HepG2 (cell line): ENCODE results near the gene IDUA. TPM values are rescaled to one million over a fixed set of nuclear protein-coding genes. Genes with fewer than 3 reads are reported as not detected.
A peak's percentile ranks its signal among the peaks of the same experiment; 100 is the strongest.

Experiments used
- ARHGAP35 ChIP-seq: sonication (generic); formaldehyde crosslinking; IDR thresholded peaks from 2 replicates; pipeline ENCODE4 v1.9.0; 2022; ENCODE audit warnings: mild to moderate bottlenecking, inconsistent platforms, moderate library complexity, missing genetic modification reagents, borderline replicate concordance
- HNRNPL ChIP-seq: fragments of 200-400 bp; formaldehyde crosslinking; IDR thresholded peaks from 2 replicates; pipeline ENCODE4 v1.6.1; 2017; ENCODE audit warnings: mild to moderate bottlenecking, low read depth, low read length
- NFE2L2 ChIP-seq: fragments of 150-350 bp; IDR thresholded peaks from 2 replicates; pipeline ENCODE4 v1.6.1; 2014; ENCODE audit warnings: low read length
- NR2C2 ChIP-seq: sonication (generic); formaldehyde crosslinking; IDR thresholded peaks from 2 replicates; pipeline ENCODE4 v1.4.0; 2020; ENCODE audit warnings: missing genetic modification reagents, mild to moderate bottlenecking, moderate library complexity, borderline replicate concordance
- RAD21 ChIP-seq: fragments of 450-650 bp; formaldehyde crosslinking; IDR thresholded peaks from 2 replicates; pipeline ENCODE4 v1.5.0; 2020; ENCODE audit warnings: mild to moderate bottlenecking
- SNRNP70 ChIP-seq: fragments of 200-400 bp; formaldehyde crosslinking; IDR thresholded peaks from 2 replicates; pipeline ENCODE4 v1.6.1; 2017; ENCODE audit warnings: mild to moderate bottlenecking, low read depth, low read length, moderate library complexity
- U2AF2 ChIP-seq: fragments of 200-400 bp; formaldehyde crosslinking; IDR thresholded peaks from 2 replicates; pipeline ENCODE4 v1.6.1; 2017; ENCODE audit warnings: low read depth, mild to moderate bottlenecking, low read length
- ZFP82 ChIP-seq: sonication (generic); formaldehyde crosslinking; IDR thresholded peaks from 2 replicates; pipeline ENCODE4 v1.5.1; 2020; ENCODE audit warnings: mild to moderate bottlenecking, missing genetic modification reagents, borderline replicate concordance
- ZNF143 ChIP-seq: sonication (generic); formaldehyde crosslinking; IDR thresholded peaks from 2 replicates; pipeline ENCODE4 v1.4.0; 2020; ENCODE audit warnings: missing genetic modification reagents
- ZNF17 ChIP-seq: sonication (generic); formaldehyde crosslinking; IDR thresholded peaks from 2 replicates; pipeline ENCODE4 v1.5.0; 2020; ENCODE audit warnings: mild to moderate bottlenecking, missing genetic modification reagents
- ZNF251 ChIP-seq: sonication (generic); formaldehyde crosslinking; IDR thresholded peaks from 2 replicates; pipeline ENCODE4 v1.9.0; 2021; ENCODE audit warnings: mild to moderate bottlenecking, missing genetic modification reagents
- ZNF264 ChIP-seq: sonication (generic); formaldehyde crosslinking; IDR thresholded peaks from 2 replicates; pipeline ENCODE4 v1.4.0; 2020; ENCODE audit warnings: missing genetic modification reagents
- ZNF468 ChIP-seq: sonication (generic); formaldehyde crosslinking; IDR thresholded peaks from 2 replicates; pipeline ENCODE4 v1.8.0; 2022; ENCODE audit warnings: mild to moderate bottlenecking, moderate library complexity, missing genetic modification reagents
- ZSCAN25 ChIP-seq: sonication (generic); formaldehyde crosslinking; IDR thresholded peaks from 2 replicates; pipeline ENCODE4 v1.8.0; 2022; ENCODE audit warnings: mild to moderate bottlenecking, missing genetic modification reagents
- ZZZ3 ChIP-seq: sonication (generic); formaldehyde crosslinking; IDR thresholded peaks from 2 replicates; pipeline ENCODE4 v1.4.0; 2020; ENCODE audit warnings: missing genetic modification reagents, mild to moderate bottlenecking, borderline replicate concordance
- polyA plus RNA-seq, 8 experiments: library from polyadenylated mRNA; depleted of rRNA in 3 of 8; stranded (reverse) in 7 of 8; unstranded in 1 of 8; fragments of >200 nt; fragmentation: Illumina TruSeq in 4 of 8; extraction: Trizol in 4 of 8; gene quantifications; 2 replicates each; pipeline versions ENCODE4 v1.2.1 to v1.2.3, GENCODE V29; 2011 to 2016; ENCODE audit warnings: low read depth in 4 of 8, missing spikeins in 1 of 8, mixed read lengths in 1 of 8; ENCODE audit not compliant: insufficient read depth in 1 of 8
- total RNA-seq, 5 experiments: library from RNA; depleted of rRNA; stranded (reverse); fragments of >200 nt; fragmentation: Illumina TruSeq; extraction: Trizol; gene quantifications; 2 replicates each; pipeline ENCODE4 v1.2.3, GENCODE V29; 2016; ENCODE audit warnings: low read depth in 1 of 5
- TF ChIP-seq, protein P1 (sequence below): sonication (generic); formaldehyde crosslinking; IDR thresholded peaks from 2 replicates; pipeline ENCODE4 v1.8.0; 2022; ENCODE audit warnings: mild to moderate bottlenecking, missing genetic modification reagents, moderate library complexity
- TF ChIP-seq, protein P2 (sequence below): sonication (generic); formaldehyde crosslinking; conservative IDR thresholded peaks from 2 replicates; pipeline ENCODE4 v1.4.0; 2020; ENCODE audit warnings: missing genetic modification reagents
- TF ChIP-seq, protein P3 (sequence below): sonication (generic); formaldehyde crosslinking; IDR thresholded peaks from 2 replicates; pipeline ENCODE4 v1.9.0; 2021; ENCODE audit warnings: mild to moderate bottlenecking, missing genetic modification reagents
- TF ChIP-seq, protein P4 (sequence below): sonication (generic); formaldehyde crosslinking; IDR thresholded peaks from 2 replicates; pipeline ENCODE4 v1.8.1; 2023; ENCODE audit warnings: mild to moderate bottlenecking, missing genetic modification reagents, borderline replicate concordance

IDUA gene
- total and polyA plus RNA-seq, 2 of the 13 experiments (the other 11 are each of a cell fraction or from before 2014, with no cell fraction given), result 0.77 to 1.0 TPM

DNA sequence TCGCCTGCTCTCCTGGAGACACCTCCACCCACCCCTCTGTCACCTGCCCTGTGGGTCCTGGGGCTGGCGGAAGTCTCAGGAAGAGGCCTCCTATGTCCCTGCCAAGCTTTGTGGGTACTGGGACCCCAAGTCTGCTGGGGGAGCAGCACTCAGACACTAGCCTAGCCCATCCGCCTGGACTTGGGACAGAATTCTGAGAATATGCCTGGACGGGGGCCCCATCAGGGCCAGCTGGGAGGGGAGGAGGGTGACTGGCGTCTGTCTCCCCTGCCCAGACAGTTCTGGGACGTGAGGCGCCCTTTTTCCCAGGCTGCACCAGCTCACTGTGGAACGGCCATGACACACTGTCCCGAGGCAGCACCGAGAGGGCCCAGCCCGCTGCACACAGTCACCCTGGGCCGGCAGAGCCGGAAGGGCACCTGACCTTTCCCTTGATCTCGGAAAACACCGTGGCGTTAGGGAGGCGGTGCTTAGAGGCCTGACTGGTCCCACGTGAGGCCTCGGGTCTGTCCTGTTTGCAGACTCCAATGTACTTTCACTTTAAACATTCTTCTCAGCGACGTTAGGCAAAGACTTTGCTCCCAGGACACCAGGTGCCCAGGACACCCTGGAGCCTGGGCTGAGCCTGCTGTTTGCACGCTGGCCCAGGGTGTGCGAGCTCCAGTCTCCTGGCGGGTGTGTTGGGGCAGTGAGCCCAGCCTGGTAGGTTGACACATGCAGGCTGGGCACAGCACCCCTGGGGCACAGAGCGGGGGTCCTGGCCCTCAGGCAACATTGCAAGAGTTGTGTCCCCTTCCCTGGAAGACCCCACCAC, 5.7 kb downstream of the IDUA start (continued):
- TF ChIP-seq HNRNPL (peak; percentile 96), ZNF143 (CRISPR knock-in tag) (peak; percentile 70; the same call in 1 of the 2 replicates), ZFP82 (CRISPR knock-in tag) (0 out of 2 replicates have a peak, but pooled peaks have one; percentile 56), NR2C2 (CRISPR knock-in tag) (peak; percentile 85), ZNF468 (CRISPR knock-in tag) (no peak), ZNF17 (no peak), RAD21 (CRISPR knock-in tag) (peak; percentile 42), ARHGAP35 (CRISPR knock-in tag) (no peak), ZNF264 (CRISPR knock-in tag) (no peak; the same call in 1 of the 2 replicates), ZSCAN25 (CRISPR knock-in tag) (0 out of 2 replicates have a peak, but pooled peaks have one; percentile 63), SNRNP70 (no peak), NFE2L2 (no peak), U2AF2 (0 out of 2 replicates have a peak, but pooled peaks have one; percentile 10), ZZZ3 (peak; percentile 29; the same call in 1 of the 2 replicates), ZNF251 (CRISPR knock-in tag) (no peak)
- TF ChIP-seq, protein P1, sequence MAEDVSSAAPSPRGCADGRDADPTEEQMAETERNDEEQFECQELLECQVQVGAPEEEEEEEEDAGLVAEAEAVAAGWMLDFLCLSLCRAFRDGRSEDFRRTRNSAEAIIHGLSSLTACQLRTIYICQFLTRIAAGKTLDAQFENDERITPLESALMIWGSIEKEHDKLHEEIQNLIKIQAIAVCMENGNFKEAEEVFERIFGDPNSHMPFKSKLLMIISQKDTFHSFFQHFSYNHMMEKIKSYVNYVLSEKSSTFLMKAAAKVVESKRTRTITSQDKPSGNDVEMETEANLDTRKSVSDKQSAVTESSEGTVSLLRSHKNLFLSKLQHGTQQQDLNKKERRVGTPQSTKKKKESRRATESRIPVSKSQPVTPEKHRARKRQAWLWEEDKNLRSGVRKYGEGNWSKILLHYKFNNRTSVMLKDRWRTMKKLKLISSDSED (CRISPR knock-in tag), result no peak
- TF ChIP-seq, protein P2, sequence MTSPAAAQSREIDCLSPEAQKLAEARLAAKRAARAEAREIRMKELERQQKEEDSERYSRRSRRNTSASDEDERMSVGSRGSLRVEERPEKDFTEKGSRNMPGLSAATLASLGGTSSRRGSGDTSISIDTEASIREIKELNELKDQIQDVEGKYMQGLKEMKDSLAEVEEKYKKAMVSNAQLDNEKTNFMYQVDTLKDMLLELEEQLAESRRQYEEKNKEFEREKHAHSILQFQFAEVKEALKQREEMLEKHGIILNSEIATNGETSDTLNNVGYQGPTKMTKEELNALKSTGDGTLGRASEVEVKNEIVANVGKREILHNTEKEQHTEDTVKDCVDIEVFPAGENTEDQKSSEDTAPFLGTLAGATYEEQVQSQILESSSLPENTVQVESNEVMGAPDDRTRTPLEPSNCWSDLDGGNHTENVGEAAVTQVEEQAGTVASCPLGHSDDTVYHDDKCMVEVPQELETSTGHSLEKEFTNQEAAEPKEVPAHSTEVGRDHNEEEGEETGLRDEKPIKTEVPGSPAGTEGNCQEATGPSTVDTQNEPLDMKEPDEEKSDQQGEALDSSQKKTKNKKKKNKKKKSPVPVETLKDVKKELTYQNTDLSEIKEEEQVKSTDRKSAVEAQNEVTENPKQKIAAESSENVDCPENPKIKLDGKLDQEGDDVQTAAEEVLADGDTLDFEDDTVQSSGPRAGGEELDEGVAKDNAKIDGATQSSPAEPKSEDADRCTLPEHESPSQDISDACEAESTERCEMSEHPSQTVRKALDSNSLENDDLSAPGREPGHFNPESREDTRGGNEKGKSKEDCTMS, result no peak
- TF ChIP-seq, protein P3, sequence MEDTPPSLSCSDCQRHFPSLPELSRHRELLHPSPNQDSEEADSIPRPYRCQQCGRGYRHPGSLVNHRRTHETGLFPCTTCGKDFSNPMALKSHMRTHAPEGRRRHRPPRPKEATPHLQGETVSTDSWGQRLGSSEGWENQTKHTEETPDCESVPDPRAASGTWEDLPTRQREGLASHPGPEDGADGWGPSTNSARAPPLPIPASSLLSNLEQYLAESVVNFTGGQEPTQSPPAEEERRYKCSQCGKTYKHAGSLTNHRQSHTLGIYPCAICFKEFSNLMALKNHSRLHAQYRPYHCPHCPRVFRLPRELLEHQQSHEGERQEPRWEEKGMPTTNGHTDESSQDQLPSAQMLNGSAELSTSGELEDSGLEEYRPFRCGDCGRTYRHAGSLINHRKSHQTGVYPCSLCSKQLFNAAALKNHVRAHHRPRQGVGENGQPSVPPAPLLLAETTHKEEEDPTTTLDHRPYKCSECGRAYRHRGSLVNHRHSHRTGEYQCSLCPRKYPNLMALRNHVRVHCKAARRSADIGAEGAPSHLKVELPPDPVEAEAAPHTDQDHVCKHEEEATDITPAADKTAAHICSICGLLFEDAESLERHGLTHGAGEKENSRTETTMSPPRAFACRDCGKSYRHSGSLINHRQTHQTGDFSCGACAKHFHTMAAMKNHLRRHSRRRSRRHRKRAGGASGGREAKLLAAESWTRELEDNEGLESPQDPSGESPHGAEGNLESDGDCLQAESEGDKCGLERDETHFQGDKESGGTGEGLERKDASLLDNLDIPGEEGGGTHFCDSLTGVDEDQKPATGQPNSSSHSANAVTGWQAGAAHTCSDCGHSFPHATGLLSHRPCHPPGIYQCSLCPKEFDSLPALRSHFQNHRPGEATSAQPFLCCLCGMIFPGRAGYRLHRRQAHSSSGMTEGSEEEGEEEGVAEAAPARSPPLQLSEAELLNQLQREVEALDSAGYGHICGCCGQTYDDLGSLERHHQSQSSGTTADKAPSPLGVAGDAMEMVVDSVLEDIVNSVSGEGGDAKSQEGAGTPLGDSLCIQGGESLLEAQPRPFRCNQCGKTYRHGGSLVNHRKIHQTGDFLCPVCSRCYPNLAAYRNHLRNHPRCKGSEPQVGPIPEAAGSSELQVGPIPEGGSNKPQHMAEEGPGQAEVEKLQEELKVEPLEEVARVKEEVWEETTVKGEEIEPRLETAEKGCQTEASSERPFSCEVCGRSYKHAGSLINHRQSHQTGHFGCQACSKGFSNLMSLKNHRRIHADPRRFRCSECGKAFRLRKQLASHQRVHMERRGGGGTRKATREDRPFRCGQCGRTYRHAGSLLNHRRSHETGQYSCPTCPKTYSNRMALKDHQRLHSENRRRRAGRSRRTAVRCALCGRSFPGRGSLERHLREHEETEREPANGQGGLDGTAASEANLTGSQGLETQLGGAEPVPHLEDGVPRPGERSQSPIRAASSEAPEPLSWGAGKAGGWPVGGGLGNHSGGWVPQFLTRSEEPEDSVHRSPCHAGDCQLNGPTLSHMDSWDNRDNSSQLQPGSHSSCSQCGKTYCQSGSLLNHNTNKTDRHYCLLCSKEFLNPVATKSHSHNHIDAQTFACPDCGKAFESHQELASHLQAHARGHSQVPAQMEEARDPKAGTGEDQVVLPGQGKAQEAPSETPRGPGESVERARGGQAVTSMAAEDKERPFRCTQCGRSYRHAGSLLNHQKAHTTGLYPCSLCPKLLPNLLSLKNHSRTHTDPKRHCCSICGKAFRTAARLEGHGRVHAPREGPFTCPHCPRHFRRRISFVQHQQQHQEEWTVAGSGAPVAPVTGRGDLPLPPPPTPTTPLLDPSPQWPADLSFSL (CRISPR knock-in tag), result no peak
- TF ChIP-seq, protein P4, sequence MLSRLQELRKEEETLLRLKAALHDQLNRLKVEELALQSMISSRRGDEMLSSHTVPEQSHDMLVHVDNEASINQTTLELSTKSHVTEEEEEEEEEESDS (CRISPR knock-in tag), result no peak
